Ishikawa (cell line): ENCODE measurements around the gene SUPT20HL1.

ENCODE experiments used
- CEBPB ChIP-seq: IDR thresholded peaks from 2 replicates; pipeline ENCODE4 v1.6.1; 2012
- CREB1 ChIP-seq: IDR thresholded peaks from 2 replicates; pipeline ENCODE4 v1.6.1; 2012; ENCODE audit warnings: low read depth
- EGR1 ChIP-seq: IDR thresholded peaks from 2 replicates; pipeline ENCODE4 v1.6.1; 2012
- EP300 ChIP-seq: IDR thresholded peaks from 2 replicates; pipeline ENCODE4 v1.6.1; 2012; ENCODE audit warnings: borderline replicate concordance
- FOXM1 ChIP-seq: IDR thresholded peaks from 2 replicates; pipeline ENCODE4 v1.6.1; 2012; ENCODE audit warnings: low read depth, borderline replicate concordance
- RAD21 ChIP-seq: IDR thresholded peaks from 2 replicates; pipeline ENCODE4 v1.6.1; 2012; ENCODE audit warnings: low read depth
- REST ChIP-seq: IDR thresholded peaks from 2 replicates; pipeline ENCODE4 v1.6.1; 2012; ENCODE audit warnings: low read depth, mild to moderate bottlenecking
- TCF12 ChIP-seq: IDR thresholded peaks from 2 replicates; pipeline ENCODE4 v1.6.1; 2012; ENCODE audit warnings: low read depth
- TEAD4 ChIP-seq: IDR thresholded peaks from 2 replicates; pipeline ENCODE4 v1.6.1; 2012
- USF1 ChIP-seq: IDR thresholded peaks from 2 replicates; pipeline ENCODE4 v1.6.1; 2012
- YY1 ChIP-seq: IDR thresholded peaks from 2 replicates; pipeline ENCODE4 v1.6.1; 2012; ENCODE audit warnings: low read depth

GRCh38 chrX:24335871-24336270 is 24.6 kb upstream of the SUPT20HL1 start:
- no peak for TF ChIP-seq TCF12
- no peak for TF ChIP-seq REST
- TF ChIP-seq YY1: no peak
- no peak for TF ChIP-seq USF1
- no peak for TF ChIP-seq CEBPB
- no peak for TF ChIP-seq EP300
- TF ChIP-seq CREB1: no peak
- no peak for TF ChIP-seq RAD21
- no peak for TF ChIP-seq TEAD4
- no peak for TF ChIP-seq FOXM1
- no peak for TF ChIP-seq EGR1
